Astrocyte (in vitro differentiated cells and primary cell): Measurements from ENCODE around the gene TMEM143.

Experiments used
- EZH2 ChIP-seq: IDR thresholded peaks from 2 replicates; pipeline ENCODE4 v1.6.1; 2012; ENCODE audit warnings: mild to moderate bottlenecking, low read length, inconsistent platforms; ENCODE audit not compliant: insufficient read depth
- TF ChIP-seq, protein P1 (sequence below): IDR thresholded peaks from 2 replicates; pipeline ENCODE4 v1.5.1; 2011; ENCODE audit warnings: low read depth, mild to moderate bottlenecking, inconsistent platforms, low read length, moderate library complexity; ENCODE audit not compliant: insufficient read depth

DNA sequence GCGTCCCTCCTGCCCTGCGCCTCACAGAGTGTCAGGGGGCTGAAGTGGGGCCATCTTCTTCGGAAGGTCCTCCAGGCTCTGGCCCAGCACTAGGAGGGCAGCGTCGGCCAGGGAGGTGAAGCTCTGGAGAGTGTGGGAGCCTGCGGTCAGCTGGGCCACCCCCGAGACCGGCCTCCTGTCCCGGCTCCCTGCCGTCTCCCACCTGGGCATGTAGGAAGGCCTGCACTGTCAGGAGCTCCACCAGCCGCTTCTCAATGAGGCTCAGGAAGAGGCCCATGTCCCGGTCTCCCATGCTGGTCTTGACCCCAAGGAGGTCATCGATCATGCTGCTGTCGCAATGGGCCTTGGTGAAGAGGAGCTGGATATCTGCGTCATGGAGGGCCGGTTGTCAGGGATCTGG is 65.8 kb downstream of the TMEM143 start:
- TF ChIP-seq, protein P1, sequence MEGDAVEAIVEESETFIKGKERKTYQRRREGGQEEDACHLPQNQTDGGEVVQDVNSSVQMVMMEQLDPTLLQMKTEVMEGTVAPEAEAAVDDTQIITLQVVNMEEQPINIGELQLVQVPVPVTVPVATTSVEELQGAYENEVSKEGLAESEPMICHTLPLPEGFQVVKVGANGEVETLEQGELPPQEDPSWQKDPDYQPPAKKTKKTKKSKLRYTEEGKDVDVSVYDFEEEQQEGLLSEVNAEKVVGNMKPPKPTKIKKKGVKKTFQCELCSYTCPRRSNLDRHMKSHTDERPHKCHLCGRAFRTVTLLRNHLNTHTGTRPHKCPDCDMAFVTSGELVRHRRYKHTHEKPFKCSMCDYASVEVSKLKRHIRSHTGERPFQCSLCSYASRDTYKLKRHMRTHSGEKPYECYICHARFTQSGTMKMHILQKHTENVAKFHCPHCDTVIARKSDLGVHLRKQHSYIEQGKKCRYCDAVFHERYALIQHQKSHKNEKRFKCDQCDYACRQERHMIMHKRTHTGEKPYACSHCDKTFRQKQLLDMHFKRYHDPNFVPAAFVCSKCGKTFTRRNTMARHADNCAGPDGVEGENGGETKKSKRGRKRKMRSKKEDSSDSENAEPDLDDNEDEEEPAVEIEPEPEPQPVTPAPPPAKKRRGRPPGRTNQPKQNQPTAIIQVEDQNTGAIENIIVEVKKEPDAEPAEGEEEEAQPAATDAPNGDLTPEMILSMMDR: no peak
- TF ChIP-seq EZH2: no peak
